HepG2 (cell line): ENCODE measurements around the gene VEZF1. TPM values are rescaled to one million over a fixed set of nuclear protein-coding genes. Genes with fewer than 3 reads are reported as not detected.

ENCODE experiments used
- ARNTL ChIP-seq: sonication (generic); formaldehyde crosslinking; IDR thresholded peaks from 2 replicates; pipeline ENCODE4 v1.4.0; 2020; ENCODE audit warnings: mild to moderate bottlenecking, missing genetic modification reagents
- ETV6 ChIP-seq: sonication (generic); formaldehyde crosslinking; conservative IDR thresholded peaks from 2 replicates; pipeline ENCODE4 v1.4.0; 2020; ENCODE audit warnings: missing genetic modification reagents
- IRF2 ChIP-seq: IDR thresholded peaks from 2 replicates; pipeline ENCODE4 v1.6.1; 2018; ENCODE audit warnings: missing genetic modification reagents, missing compliant biosample characterization
- MXI1 ChIP-seq: IDR thresholded peaks from 3 replicates; pipeline ENCODE4 v1.6.1; 2012; ENCODE audit warnings: low read depth, low read length, inconsistent platforms, borderline replicate concordance
- PRPF4 ChIP-seq: fragments of 200-400 bp; formaldehyde crosslinking; IDR thresholded peaks from 2 replicates; pipeline ENCODE4 v1.6.1; 2016; ENCODE audit warnings: low read length, low read depth; ENCODE audit not compliant: poor library complexity, severe bottlenecking
- SALL1 ChIP-seq: sonication (generic); formaldehyde crosslinking; IDR thresholded peaks from 2 replicates; pipeline ENCODE4 v1.8.0; 2022; ENCODE audit warnings: mild to moderate bottlenecking, missing genetic modification reagents
- SSRP1 ChIP-seq: IDR thresholded peaks from 2 replicates; pipeline ENCODE4 v1.6.1; 2016; ENCODE audit warnings: control low read depth
- TEAD3 ChIP-seq: optimal IDR thresholded peaks from 2 replicates; pipeline ENCODE3; 2016; ENCODE audit warnings: borderline replicate concordance
- TFDP2 ChIP-seq: sonication (generic); formaldehyde crosslinking; IDR thresholded peaks from 2 replicates; pipeline ENCODE4 v1.4.0; 2020; ENCODE audit warnings: missing genetic modification reagents
- YEATS2 ChIP-seq: sonication (generic); formaldehyde crosslinking; IDR thresholded peaks from 2 replicates; pipeline ENCODE4 v1.4.0; 2020; ENCODE audit warnings: missing genetic modification reagents, borderline replicate concordance
- ZBTB34 ChIP-seq: sonication (generic); formaldehyde crosslinking; IDR thresholded peaks from 2 replicates; pipeline ENCODE4 v1.8.0; 2022; ENCODE audit warnings: mild to moderate bottlenecking, missing genetic modification reagents
- ZNF549 ChIP-seq: sonication (generic); formaldehyde crosslinking; IDR thresholded peaks from 2 replicates; pipeline ENCODE4 v1.5.0; 2020; ENCODE audit warnings: missing genetic modification reagents
- ZNF639 ChIP-seq: conservative IDR thresholded peaks from 2 replicates; pipeline ENCODE4 v1.6.1; 2018; ENCODE audit warnings: missing genetic modification reagents
- ZNF660 ChIP-seq: sonication (generic); formaldehyde crosslinking; IDR thresholded peaks from 2 replicates; pipeline ENCODE4 v1.5.1; 2020; ENCODE audit warnings: mild to moderate bottlenecking, low read depth, missing genetic modification reagents, borderline replicate concordance
- ZNF724P ChIP-seq: sonication (generic); formaldehyde crosslinking; IDR thresholded peaks from 2 replicates; pipeline ENCODE4 v1.8.0; 2022; ENCODE audit warnings: missing genetic modification reagents, borderline replicate concordance
- ZNF83 ChIP-seq: sonication (generic); formaldehyde crosslinking; IDR thresholded peaks from 2 replicates; pipeline ENCODE4 v1.4.0; 2020; ENCODE audit warnings: missing genetic modification reagents, mild to moderate bottlenecking, borderline replicate concordance
- ZSCAN22 ChIP-seq: sonication (generic); formaldehyde crosslinking; IDR thresholded peaks from 2 replicates; pipeline ENCODE4 v1.4.0; 2020; ENCODE audit warnings: mild to moderate bottlenecking, missing genetic modification reagents
- polyA plus RNA-seq, 8 experiments: library from polyadenylated mRNA; depleted of rRNA in 3 of 8; stranded (reverse) in 7 of 8; unstranded in 1 of 8; fragments of >200 nt; fragmentation: Illumina TruSeq in 4 of 8; extraction: Trizol in 4 of 8; gene quantifications; 2 replicates each; pipeline versions ENCODE4 v1.2.1 to v1.2.3, GENCODE V29; 2011 to 2016; ENCODE audit warnings: low read depth in 4 of 8, missing spikeins in 1 of 8, mixed read lengths in 1 of 8; ENCODE audit not compliant: insufficient read depth in 1 of 8
- total RNA-seq, 5 experiments: library from RNA; depleted of rRNA; stranded (reverse); fragments of >200 nt; fragmentation: Illumina TruSeq; extraction: Trizol; gene quantifications; 2 replicates each; pipeline ENCODE4 v1.2.3, GENCODE V29; 2016; ENCODE audit warnings: low read depth in 1 of 5

The VEZF1 gene
- total and polyA plus RNA-seq, 2 of the 13 experiments (the other 11 are each of a cell fraction or from before 2014, with no cell fraction given): 45.9 to 49.7 TPM

- TF ChIP-seq ZBTB34 (CRISPR knock-in tag) (peak; percentile 60; the same call in 1 of the 2 replicates), PRPF4 (no peak), IRF2 (CRISPR knock-in tag) (no peak), ZNF549 (no peak), ZNF724P (no peak), ETV6 (0 out of 2 replicates have a peak, but pooled peaks have one; percentile 31), TEAD3 (no peak), YEATS2 (no peak), ZNF83 (CRISPR knock-in tag) (no peak), ARNTL (CRISPR knock-in tag) (no peak), TFDP2 (CRISPR knock-in tag) (no peak), SSRP1 (CRISPR knock-in tag) (peak; percentile 98), ZNF660 (CRISPR knock-in tag) (peak; percentile 70; the same call in 1 of the 2 replicates), MXI1 (no peak), SALL1 (CRISPR knock-in tag) (peak; percentile 69; the same call in 1 of the 2 replicates), ZSCAN22 (CRISPR knock-in tag) (no peak), ZNF639 (no peak)
Measured at GRCh38 chr17:57988301-57989250, 522 bp upstream of the VEZF1 start (continued).
